NCI-H2029 treated with DMSO at 0.1 percent for 48 hours (cell line): ENCODE measurements around the gene ATP5PO.
"Not testable (repeated sequence)": the region's sequence is repeated elsewhere in the genome, so short reads cannot be mapped to it uniquely, and the experiment has no call there.

Experiments used
- DNase-seq: peaks from one replicate; lab custom pipeline; 2025; lab: John Stamatoyannopoulos, UW

Gene ATP5PO

DNA sequence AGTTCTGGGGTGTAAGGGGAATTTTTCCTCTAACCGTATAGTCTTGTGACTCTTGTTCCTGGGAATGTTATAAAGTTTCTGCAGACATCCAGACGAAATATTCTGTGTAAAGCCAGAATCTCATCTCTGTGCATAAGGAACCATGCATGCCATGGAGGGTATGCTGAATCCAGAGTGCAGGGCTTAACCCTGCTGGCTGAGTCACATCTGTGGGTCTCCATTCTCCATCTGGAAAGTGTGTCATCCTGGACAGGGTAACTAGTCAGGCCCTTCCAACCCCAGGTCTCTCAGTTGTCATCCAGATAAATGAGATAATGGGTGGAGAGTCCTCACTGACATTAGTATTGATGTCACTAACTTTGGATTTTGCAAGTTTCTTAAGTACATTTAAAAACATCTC, 48.8 kb downstream of the ATP5PO start:
- no peak for DNase-seq

DNA sequence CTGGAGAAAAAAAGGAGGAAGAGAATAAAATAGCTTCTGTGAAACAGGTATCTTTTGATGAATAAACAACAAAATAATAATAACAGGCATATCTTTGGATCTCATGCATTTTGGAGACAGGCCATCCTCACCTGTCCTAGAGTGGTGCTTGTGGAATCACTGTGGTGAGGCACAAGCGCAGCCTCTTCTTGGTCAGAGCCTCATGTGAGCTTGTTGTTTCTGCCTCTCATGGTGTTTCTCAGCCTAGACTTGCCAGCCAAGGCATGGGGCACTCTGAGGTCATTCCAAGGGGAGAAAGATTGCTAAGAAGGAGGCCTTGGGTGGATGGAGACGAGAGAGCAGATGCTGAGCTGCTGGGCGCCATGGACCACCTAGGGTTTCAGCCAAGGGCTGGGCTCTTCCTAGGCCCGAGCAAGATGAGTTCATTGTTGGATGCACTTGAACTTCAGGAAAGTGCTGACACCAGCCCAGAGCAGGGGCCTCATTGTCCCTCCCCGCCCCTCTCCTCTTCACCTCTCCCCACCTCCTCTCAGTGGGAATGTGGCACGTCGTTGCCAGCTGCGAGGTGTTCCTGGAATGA, 49.5 kb downstream of the ATP5PO start:
- no peak for DNase-seq

DNA sequence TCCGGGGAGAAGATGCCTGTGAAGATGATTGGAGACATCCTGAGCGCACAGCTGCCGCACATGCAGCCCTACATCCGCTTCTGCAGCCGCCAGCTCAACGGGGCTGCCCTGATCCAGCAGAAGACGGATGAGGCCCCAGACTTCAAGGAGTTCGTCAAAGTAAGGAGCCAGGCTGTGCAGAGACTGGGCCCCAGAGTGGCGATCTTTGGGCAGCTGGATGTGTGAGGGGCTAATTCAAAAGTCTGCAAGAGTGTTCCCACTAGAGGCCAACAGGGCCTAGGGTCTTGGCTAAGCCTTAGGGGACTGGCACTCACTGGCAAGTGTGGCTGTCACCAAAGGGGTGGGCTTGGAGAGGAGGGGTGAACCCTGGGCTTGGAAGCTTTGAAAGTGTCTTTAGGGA, 50.4 kb downstream of the ATP5PO start:
- DNase-seq = no peak

DNA sequence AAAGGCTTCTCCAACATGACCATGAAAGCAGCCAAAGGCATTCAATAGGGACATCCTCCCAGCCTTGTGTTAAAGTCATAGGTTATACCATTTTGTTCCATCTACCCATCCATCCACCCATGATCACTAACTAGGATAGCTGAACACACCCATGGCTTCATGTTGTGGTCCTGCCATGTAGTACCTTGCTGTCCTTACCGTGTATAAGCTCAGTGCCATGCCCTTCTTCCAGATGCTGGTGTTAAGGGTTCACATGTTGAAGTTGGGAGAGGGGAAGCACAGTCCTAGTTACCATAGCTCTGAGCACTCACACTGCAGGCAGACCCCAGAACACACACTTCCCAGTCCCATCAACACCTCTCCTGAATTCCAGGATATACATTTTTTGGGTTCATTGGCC, 51.5 kb downstream of the ATP5PO start:
- no peak for DNase-seq

DNA sequence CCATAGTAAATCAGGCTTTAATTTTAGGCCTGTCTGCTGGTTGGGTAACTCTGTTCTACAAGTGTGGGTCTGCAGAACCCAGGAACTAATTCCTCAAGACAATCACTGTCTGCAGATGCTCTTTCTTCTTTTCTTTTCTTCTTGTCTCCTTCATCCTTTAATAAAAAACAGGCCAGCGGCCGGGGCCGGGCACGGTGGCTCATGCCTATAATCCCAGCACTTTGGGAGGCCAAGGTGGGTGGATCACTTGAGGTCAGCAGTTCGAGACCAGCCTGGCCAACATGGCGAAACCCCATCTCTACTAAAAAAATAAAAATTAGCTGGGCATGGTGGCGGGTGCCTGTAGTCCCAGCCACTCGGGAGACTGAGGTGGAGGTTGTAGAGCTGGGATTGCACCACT, 52.4 kb downstream of the ATP5PO start:
- DNase-seq = not testable (repeated sequence)

- DNase-seq = no peak
Measured at GRCh38 chr21:33861125-33861524, 54.5 kb downstream of the ATP5PO start.

GRCh38 chr21:33860332-33860879, 55.2 kb downstream of the ATP5PO start:
- DNase-seq = no peak

DNA sequence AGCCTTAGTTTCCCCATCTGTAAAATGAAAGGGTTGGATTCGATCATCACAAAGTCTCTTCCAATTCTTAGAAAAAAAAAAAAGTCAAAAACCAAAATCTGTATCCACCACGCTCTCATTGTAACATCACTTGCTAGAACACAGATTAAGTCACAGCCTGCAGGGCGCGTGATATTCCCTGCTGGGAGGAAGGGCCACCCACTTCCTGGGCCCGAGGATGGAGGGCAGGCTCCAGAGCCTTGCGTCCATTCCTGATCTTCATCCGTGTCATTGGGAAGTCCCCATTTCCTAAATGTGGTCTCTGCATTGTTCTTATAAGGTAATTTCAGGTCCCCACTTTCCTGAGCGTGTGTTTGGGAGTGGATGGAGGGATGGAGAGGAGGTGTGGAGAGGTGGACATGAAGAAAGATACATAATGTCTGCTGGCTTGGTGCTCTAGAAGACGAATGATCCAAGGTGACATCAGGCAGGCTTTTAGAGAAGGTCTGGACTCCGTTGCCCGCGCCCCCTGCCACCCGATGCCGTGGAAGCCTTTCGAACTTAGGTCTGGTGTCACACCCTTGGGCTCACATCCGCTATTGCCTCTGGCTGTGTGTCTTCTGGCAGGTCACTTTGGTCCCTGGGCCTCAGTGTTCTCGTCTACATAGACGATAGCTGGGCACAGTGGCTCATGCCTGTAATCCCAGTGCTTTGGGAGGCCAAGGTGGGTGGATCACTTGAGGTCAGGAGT, 56.1 kb downstream of the ATP5PO start:
- DNase-seq = no peak

GRCh38 chr21:33858667-33859372, 56.8 kb downstream of the ATP5PO start:
- DNase-seq = no peak

DNA sequence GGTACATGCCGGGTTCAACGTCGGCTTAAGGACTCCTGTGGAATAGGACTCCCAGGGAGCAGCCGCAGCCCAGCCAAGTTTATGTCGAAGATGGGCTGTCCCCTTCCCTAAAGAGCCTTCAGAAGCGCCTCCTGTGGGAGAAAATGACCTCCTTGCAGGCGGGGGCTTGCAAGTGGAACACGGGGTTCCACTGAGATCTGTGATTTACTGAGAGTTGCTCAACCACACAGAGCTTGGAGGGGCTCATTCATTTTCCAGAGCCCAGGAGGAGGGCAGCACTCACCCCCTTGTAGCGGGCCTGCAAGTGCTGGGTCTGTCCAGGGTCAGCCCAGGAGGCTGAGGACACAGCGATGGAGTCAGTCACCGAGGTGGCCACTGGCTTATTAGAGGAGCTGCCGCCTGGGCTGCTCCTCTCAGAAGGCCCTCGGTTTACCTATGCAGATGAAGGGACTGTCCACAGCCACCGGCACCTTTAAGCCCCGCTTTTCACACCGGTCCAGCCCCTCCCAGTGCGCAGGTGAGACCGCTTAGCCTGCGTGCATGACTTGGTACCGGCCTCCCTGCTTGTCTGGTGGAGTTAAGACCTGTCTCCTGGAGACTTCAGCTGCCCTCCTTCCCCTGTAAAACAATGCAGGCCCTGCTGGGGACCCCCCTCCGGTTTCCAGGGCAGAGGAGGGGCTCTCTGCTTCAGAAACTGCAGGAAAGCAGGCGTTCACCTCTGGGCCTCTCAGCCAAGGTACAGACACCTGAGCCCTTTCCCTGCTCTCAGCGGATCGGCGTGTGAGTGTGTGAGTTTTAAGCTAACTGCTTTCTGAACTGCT, 57.5 kb downstream of the ATP5PO start:
- no peak for DNase-seq

DNA sequence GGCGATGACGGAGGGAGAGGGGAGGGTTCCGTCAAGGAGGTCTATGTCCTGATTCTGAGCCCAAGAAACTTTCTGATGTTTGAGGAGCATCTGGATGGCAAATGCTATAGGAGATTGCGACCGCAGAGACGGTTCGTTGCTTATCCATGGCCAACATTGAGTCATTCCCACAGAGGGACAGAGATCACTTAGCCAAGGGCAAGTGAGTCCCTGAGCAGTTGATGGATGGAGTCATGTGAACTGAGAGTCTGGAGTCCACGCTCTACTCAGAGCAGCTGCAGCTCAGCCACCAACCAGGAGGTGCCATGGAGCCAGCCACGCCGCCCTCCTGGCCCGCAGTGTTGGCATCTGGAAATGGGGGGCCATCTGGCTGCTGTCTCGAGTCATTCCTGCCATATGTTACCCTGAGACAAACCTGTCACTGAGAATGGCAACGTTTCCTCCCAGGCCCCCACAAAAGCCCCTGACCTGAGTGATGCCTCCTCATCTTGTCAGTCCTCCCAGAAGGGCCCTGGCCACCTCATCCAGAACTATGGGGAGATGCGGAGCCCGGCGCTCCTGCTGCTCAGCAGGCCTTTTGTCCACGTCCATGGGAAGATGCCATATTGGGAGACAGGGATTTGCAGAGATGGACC, 58.6 kb downstream of the ATP5PO start:
- DNase-seq = no peak

DNA sequence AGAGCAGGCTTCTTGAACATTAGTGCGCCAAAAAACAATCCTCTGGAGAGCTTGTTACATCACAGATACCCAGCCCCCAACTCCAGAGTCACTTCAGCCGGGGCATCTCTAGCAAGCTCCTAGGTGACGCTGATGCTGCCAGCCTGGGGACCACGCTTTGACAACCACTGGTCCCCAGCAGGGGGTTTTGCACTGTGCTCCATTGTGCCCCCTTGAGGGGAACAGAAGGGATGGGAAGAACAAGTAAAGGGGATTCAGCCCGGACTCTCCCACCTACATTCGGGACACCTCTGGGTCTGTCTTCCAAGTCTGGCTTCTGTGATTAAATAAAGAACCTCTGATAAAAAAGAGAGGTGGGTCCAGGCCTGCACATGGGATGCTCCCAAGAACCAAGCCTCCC, 60.4 kb downstream of the ATP5PO start:
- DNase-seq = no peak

- DNase-seq = no peak
Measured at GRCh38 chr21:33854604-33855003, 61.0 kb downstream of the ATP5PO start.
